ENCODE data around the gene NDUFA1.
"Not testable (repeated sequence)": the region's sequence is repeated elsewhere in the genome, so short reads cannot be mapped to it uniquely, and the experiment has no call there.

Gene NDUFA1

GRCh38 chrX:119871599-119872395 lies at the start of gene NDUFA1, which contains the start of gene RNF113A:
TSS of gene NDUFA1 (plus strand) at chrX:119871832. CDS start at chrX:119871912, 80 bp downstream.
TSS of gene RNF113A (minus strand) at chrX:119871733. CDS start at chrX:119871613, 120 bp downstream.
- DNase-seq = peak; percentile 90 to 92

GRCh38 chrX:119824221-119824620 lies 47.4 kb upstream of the NDUFA1 start:
- not testable (repeated sequence) for DNase-seq

- no peak for DNase-seq
Measured at GRCh38 chrX:119826399-119826959, 45.2 kb upstream of the NDUFA1 start.

- no peak for DNase-seq
Measured at GRCh38 chrX:119828446-119828845, 43.2 kb upstream of the NDUFA1 start.

DNA sequence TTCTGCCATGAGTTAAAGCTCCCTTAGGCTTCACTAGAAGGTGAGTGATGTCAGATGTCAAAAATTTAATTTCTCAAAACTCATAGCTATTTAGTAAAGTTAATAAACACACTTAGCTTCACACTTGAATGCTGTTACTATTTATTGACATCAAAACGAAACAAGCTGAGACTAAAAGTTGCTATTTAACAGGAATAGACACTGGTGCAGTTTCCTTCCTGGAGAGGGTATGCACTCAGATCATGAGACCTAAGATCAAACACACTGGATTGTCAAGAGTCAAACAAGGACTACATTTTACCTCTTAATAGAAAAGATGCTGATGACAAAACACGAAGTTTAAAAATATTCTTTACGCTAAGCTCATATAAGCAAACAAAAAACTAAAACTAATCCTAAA lies 37.7 kb upstream of the NDUFA1 start:
- no peak for DNase-seq

GRCh38 chrX:119852382-119853353 lies 19.0 kb upstream of the NDUFA1 start, which contains the start of gene UPF3B:
TSS of gene UPF3B (minus strand) at chrX:119852963. CDS start at chrX:119852928, 35 bp downstream.
- DNase-seq = peak; percentile 99 to 100

- DNase-seq = no peak
Measured at GRCh38 chrX:119853444-119853843, 18.2 kb upstream of the NDUFA1 start.

DNA sequence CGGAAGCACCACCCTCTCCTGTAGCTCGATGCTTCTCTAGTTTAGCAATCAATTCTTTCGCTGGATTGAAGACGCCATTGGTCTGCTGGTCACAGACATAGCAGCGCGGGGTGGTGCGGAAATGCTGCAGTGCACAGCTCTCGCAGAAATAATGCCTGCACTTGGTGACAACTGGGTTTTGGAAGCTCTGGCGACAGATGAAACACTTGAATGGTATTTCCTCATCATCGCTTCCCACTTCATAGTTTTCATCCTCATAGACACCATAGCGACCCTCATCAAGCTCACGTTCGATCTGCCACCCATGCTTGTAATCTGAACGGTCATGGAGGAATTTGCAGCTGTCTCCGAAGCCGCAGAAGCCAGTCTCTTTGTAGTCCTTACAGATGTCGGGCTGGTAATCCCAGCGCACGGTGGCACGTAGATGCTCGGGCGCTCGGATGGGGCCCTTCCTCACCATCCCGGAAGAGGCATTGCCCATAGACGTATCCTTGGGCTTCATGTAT lies 953 bp upstream of the NDUFA1 start:
- peak; percentile 29 to 66 for DNase-seq

DNA sequence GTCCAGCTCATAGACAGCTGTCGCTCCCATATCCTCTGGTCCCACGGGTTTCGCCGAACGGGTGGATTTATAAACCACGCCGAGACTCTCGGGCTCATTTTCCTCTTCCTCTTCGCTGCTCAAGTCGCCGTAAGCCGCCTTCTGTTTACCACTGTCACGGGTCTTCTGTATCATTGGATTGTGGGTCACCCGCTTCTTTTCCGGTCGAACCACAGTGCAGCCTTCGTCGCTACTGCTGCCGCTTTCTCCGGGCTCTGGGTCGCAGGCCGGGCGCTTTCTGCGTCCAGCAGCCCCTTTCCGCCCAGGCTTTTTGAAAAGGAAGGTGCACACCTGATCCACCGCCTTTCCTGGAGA lies 410 bp upstream of the NDUFA1 start:
- DNase-seq = peak; percentile 49 to 58

- DNase-seq = peak in 1 of 2 experiments; percentile 40
Measured at GRCh38 chrX:119878740-119879139, 7.1 kb downstream of the NDUFA1 start.

- no peak for DNase-seq
Measured at GRCh38 chrX:119880076-119880475, 8.4 kb downstream of the NDUFA1 start.

- DNase-seq = peak; percentile 17 to 69
Measured at GRCh38 chrX:119880552-119881437, 9.2 kb downstream of the NDUFA1 start.

GRCh38 chrX:119885554-119886428 lies 14.2 kb downstream of the NDUFA1 start:
- peak in 1 of 2 experiments; percentile 40 for DNase-seq

GRCh38 chrX:119887721-119888425 lies 16.2 kb downstream of the NDUFA1 start:
- DNase-seq = peak; percentile 77 to 88

DNA sequence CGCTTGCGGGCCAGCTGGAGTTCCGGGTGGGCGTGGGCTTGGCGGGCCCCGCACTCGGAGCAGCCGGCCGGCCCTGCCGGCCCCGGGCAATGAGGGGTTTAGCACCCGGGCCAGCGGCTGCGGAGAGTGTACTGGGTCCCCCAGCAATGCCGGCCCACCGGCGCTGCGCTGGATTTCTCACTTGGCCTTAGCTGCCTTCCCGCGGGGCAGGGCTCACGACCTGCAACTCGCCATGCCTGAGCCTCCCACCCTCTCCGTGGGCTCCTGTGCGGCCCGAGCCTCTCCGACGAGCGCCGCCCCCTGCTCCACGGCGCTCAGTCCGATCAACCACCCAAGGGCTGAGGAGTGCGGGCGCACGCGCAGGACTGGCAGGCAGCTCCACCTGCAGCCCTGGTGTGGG lies 19.0 kb downstream of the NDUFA1 start:
- DNase-seq = not testable (repeated sequence)

DNA sequence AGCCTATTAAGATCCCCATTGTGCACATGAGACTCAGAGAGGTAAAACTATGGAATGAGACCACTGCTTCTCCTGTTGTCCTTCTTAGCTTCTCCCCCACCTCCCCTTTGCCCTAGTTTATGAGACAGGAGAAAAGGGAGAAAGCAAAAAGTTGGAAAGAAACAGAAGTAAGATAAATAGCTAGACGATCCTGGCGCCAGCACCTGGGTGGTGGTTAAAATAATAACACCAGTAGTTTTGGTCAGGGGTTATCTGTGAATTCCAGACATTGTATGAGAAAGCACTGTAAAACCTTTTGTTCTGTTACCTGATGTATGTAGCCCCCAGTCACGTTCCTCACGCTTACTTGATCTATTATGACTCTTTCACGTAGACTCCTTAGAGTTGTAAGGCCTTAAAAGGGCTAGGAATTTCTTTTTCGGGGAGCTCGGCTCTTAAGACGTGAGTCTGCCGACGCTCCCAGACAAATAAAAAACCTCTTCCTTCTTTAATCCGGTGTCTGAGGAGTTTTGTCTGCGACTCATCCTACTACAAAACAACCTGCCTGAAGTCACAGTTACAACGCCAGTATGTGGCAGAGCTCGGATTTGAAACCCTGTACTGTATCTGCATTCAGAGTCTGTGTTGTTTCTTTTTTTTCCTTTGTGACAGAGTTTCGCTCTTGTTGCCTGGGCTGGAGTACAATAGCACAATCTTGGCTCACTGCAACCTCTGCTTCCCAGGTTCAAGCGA lies 20.5 kb downstream of the NDUFA1 start:
- DNase-seq = not testable (repeated sequence)

DNA sequence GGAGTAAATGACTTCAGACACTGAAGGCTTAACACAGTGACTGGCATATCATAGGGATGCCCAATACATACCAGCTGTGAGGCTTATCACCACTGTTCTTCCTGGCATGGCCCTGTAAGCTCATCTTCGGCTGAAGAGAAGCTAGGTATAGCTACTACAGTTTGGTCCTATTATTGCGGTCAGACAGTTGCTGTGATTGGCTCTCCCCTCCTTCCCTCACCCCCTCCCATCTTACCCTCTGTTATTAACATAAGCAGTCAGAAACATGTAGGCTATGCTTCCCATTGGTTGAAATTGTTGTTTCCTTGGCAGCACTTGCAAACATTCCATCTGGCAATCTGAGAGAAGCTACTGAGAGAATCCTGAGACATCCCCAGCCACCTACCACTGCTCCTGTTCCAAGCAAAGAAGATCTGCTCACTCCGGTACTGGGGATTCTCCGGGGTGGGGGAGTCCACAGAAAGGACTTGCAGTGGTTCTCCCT lies 24.3 kb downstream of the NDUFA1 start, which contains the start of gene AKAP14:
Gene AKAP14 (plus strand): TSS at position 51 of the 484 bp plus-strand sequence. CDS start 7,331 bp downstream, outside the sequence.
- peak; percentile 27 to 66 for DNase-seq

DNA sequence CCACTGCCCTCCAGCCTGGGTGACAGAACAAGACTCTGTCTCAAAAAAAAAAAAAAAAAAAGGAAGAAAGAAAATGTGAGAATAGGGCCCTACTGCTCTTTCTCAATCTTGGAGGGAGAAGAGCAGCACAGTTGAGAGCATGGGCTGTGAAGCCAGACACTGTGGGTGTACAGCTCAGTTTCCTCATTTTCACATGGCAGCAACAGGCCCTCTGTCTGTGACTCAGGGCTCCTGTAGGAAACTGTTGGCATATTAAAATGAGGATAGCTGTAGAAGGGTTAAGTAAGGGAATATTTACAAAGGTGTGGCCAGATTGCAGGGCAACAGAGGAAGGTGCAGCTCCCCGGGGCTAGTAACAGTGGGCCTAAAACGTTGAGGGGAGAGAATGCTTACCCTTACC lies 27.5 kb downstream of the NDUFA1 start:
- DNase-seq = no peak

GRCh38 chrX:119900976-119901375 lies 29.3 kb downstream of the NDUFA1 start:
- no peak for DNase-seq

Data from NCI-H524 (cell line).